SK-N-MC (cell line): ENCODE measurements around the gene CCDC82.

Source experiments
- EZH2 ChIP-seq: fragments of 200-600 bp; sonication (generic); IDR thresholded peaks from one replicate; pipeline ENCODE4 v1.6.1; 2017; ENCODE audit warnings: antibody characterized with exemption
- FOXP2 ChIP-seq: optimal IDR thresholded peaks from 2 replicates; pipeline ENCODE3; 2011; ENCODE audit warnings: mild to moderate bottlenecking, moderate library complexity; ENCODE audit not compliant: insufficient read depth; ENCODE audit errors: extremely low read length, control extremely low read depth
- POLR2AphosphoS5 ChIP-seq: IDR thresholded peaks from 2 replicates; pipeline ENCODE4 v1.6.1; 2012; ENCODE audit warnings: mild to moderate bottlenecking, low read depth, low read length, borderline replicate concordance

DNA sequence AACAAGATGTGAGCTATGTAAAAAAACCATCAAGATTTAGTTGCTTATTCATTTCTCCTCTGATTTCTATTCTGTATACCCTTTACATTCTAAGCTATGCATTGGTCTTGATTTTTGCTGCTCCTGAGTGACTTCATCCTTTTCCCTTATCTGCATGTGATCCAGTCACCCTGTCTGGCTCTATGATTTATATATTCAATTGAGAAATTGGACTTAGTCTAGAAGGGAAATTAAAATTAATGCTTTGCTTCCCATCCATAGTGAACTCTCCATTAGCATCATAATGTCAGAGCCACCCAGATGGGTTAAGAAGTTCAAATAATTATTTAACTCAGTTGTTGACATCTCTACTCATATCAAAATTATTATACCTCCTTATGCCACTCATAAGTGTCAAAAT, 5.1 kb upstream of the CCDC82 start:
- TF ChIP-seq POLR2AphosphoS5: no peak
- TF ChIP-seq EZH2: no peak
- TF ChIP-seq FOXP2: no peak
